ENCODE data around the gene ATF4.

The ATF4 gene

GRCh38 chr22:39565414-39565944, 45.1 kb downstream of the ATF4 start:
- no peaks in the 10 kb centered on the region for H3K36me3 ChIP-seq (ENCODE audit: control insufficient read depth in 5 of 5, insufficient read depth in 5 of 5, low read length in 5 of 5)
- H3K9me3 ChIP-seq (ENCODE audit: control insufficient read depth in 5 of 5, low read length in 5 of 5): no peaks in the 10 kb centered on the region
- H3K4me1 ChIP-seq (ENCODE audit: control insufficient read depth in 5 of 5, insufficient read depth in 5 of 5, low read length in 5 of 5): no peaks in the 10 kb centered on the region
- no peak overlapping the region for H3K27ac ChIP-seq (ENCODE audit: low read depth, low read length)
- H3K27me3 ChIP-seq (ENCODE audit: control insufficient read depth in 5 of 5, insufficient read depth in 4 of 5, low read length in 5 of 5): peaks cover 0 to 28% (median 20%) of the 10 kb centered on the region in 5 donors
- H3K9ac ChIP-seq (ENCODE audit: low read length in 5 of 5): no peak overlapping the region
- no peak overlapping the region for H3K4me3 ChIP-seq (ENCODE audit: low read depth in 1 of 5, low read length in 5 of 5)

- Histone ChIP-seq H3K27ac (ENCODE audit: low read depth, low read length) (no peak overlapping the region), H3K36me3 (ENCODE audit: control insufficient read depth in 5 of 5, insufficient read depth in 5 of 5, low read length in 5 of 5) (no peaks in the 10 kb centered on the region), H3K9ac (ENCODE audit: low read length in 5 of 5) (no peak overlapping the region), H3K4me3 (ENCODE audit: low read depth in 1 of 5, low read length in 5 of 5) (no peak overlapping the region), H3K4me1 (ENCODE audit: control insufficient read depth in 5 of 5, insufficient read depth in 5 of 5, low read length in 5 of 5) (no peaks in the 10 kb centered on the region), H3K9me3 (ENCODE audit: control insufficient read depth in 5 of 5, low read length in 5 of 5) (no peaks in the 10 kb centered on the region), H3K27me3 (ENCODE audit: control insufficient read depth in 5 of 5, insufficient read depth in 4 of 5, low read length in 5 of 5) (peaks cover 0 to 32% (median 21%) of the 10 kb centered on the region in 5 donors)
Observed at GRCh38 chr22:39567135-39567946, 47.0 kb downstream of the ATF4 start.

- H3K4me3 ChIP-seq (ENCODE audit: low read depth in 1 of 5, low read length in 5 of 5): no peak overlapping the region
- H3K27ac ChIP-seq (ENCODE audit: low read depth, low read length): no peak overlapping the region
- no peaks in the 10 kb centered on the region for H3K36me3 ChIP-seq (ENCODE audit: control insufficient read depth in 5 of 5, insufficient read depth in 5 of 5, low read length in 5 of 5)
- no peaks in the 10 kb centered on the region for H3K4me1 ChIP-seq (ENCODE audit: control insufficient read depth in 5 of 5, insufficient read depth in 5 of 5, low read length in 5 of 5)
- H3K27me3 ChIP-seq (ENCODE audit: control insufficient read depth in 5 of 5, insufficient read depth in 4 of 5, low read length in 5 of 5): peaks cover 0 to 24% (median 21%) of the 10 kb centered on the region in 5 donors
- no peak overlapping the region for H3K9ac ChIP-seq (ENCODE audit: low read length in 5 of 5)
- H3K9me3 ChIP-seq (ENCODE audit: control insufficient read depth in 5 of 5, low read length in 5 of 5): no peaks in the 10 kb centered on the region
Observed at GRCh38 chr22:39568278-39568981, 48.1 kb downstream of the ATF4 start.

- Histone ChIP-seq H3K4me3 (ENCODE audit: low read depth in 1 of 5, low read length in 5 of 5) (no peak overlapping the region), H3K4me1 (ENCODE audit: control insufficient read depth in 5 of 5, insufficient read depth in 5 of 5, low read length in 5 of 5) (no peaks in the 10 kb centered on the region), H3K9ac (ENCODE audit: low read length in 5 of 5) (no peak overlapping the region), H3K27ac (ENCODE audit: low read depth, low read length) (no peak overlapping the region), H3K9me3 (ENCODE audit: control insufficient read depth in 5 of 5, low read length in 5 of 5) (no peaks in the 10 kb centered on the region), H3K36me3 (ENCODE audit: control insufficient read depth in 5 of 5, insufficient read depth in 5 of 5, low read length in 5 of 5) (no peaks in the 10 kb centered on the region), H3K27me3 (ENCODE audit: control insufficient read depth in 5 of 5, insufficient read depth in 4 of 5, low read length in 5 of 5) (peaks cover 0 to 20% (median 17%) of the 10 kb centered on the region in 5 donors)
Observed at GRCh38 chr22:39569066-39569465, 48.7 kb downstream of the ATF4 start.

GRCh38 chr22:39570226-39570625, 49.9 kb downstream of the ATF4 start:
- no peak overlapping the region for H3K9ac ChIP-seq (ENCODE audit: low read length in 5 of 5)

GRCh38 chr22:39570665-39571064, 50.3 kb downstream of the ATF4 start, which contains the start of gene CACNA1I:
CACNA1I (plus strand) TSS chr22:39570753; CDS start chr22:39570753, 0 bp downstream.
- Histone ChIP-seq H3K4me1 (ENCODE audit: control insufficient read depth in 5 of 5, insufficient read depth in 5 of 5, low read length in 5 of 5) (no peaks in the 10 kb centered on the region), H3K27me3 (ENCODE audit: control insufficient read depth in 5 of 5, insufficient read depth in 4 of 5, low read length in 5 of 5) (peaks cover 0 to 20% (median 12%) of the 10 kb centered on the region in 5 donors), H3K9ac (ENCODE audit: low read length in 5 of 5) (no peak within 1 kb of the TSS), H3K27ac (ENCODE audit: low read depth, low read length) (no peak within 1 kb of the TSS), H3K36me3 (ENCODE audit: control insufficient read depth in 5 of 5, insufficient read depth in 5 of 5, low read length in 5 of 5) (no peaks in the 10 kb centered on the region), H3K4me3 (ENCODE audit: low read depth in 1 of 5, low read length in 5 of 5) (no peak within 1 kb of the TSS), H3K9me3 (ENCODE audit: control insufficient read depth in 5 of 5, low read length in 5 of 5) (no peaks in the 10 kb centered on the region)

More at GRCh38 chr22:39570226-39570625, 49.9 kb downstream of the ATF4 start:
- Histone ChIP-seq H3K27me3 (ENCODE audit: control insufficient read depth in 5 of 5, insufficient read depth in 4 of 5, low read length in 5 of 5) (peaks cover 0 to 20% (median 12%) of the 10 kb centered on the region in 5 donors), H3K4me1 (ENCODE audit: control insufficient read depth in 5 of 5, insufficient read depth in 5 of 5, low read length in 5 of 5) (no peaks in the 10 kb centered on the region), H3K4me3 (ENCODE audit: low read depth in 1 of 5, low read length in 5 of 5) (no peak overlapping the region), H3K9me3 (ENCODE audit: control insufficient read depth in 5 of 5, low read length in 5 of 5) (no peaks in the 10 kb centered on the region), H3K36me3 (ENCODE audit: control insufficient read depth in 5 of 5, insufficient read depth in 5 of 5, low read length in 5 of 5) (no peaks in the 10 kb centered on the region), H3K27ac (ENCODE audit: low read depth, low read length) (no peak overlapping the region)

GRCh38 chr22:39571538-39571937, 51.2 kb downstream of the ATF4 start:
- Histone ChIP-seq H3K4me3 (ENCODE audit: low read depth in 1 of 5, low read length in 5 of 5) (no peak overlapping the region), H3K27me3 (ENCODE audit: control insufficient read depth in 5 of 5, insufficient read depth in 4 of 5, low read length in 5 of 5) (peaks cover 0 to 20% (median 16%) of the 10 kb centered on the region in 5 donors), H3K36me3 (ENCODE audit: control insufficient read depth in 5 of 5, insufficient read depth in 5 of 5, low read length in 5 of 5) (no peaks in the 10 kb centered on the region), H3K27ac (ENCODE audit: low read depth, low read length) (no peak overlapping the region), H3K4me1 (ENCODE audit: control insufficient read depth in 5 of 5, insufficient read depth in 5 of 5, low read length in 5 of 5) (no peaks in the 10 kb centered on the region), H3K9ac (ENCODE audit: low read length in 5 of 5) (no peak overlapping the region), H3K9me3 (ENCODE audit: control insufficient read depth in 5 of 5, low read length in 5 of 5) (no peaks in the 10 kb centered on the region)
